HFFc6 (cell line): ENCODE data around the gene GSDME. TPM values are rescaled to one million over a fixed set of nuclear protein-coding genes. Genes with fewer than 3 reads are reported as not detected.
A peak's percentile ranks its signal among the peaks of the same experiment; 100 is the strongest.

Experiments used
- DNase-seq: peaks from one replicate; pipeline ENCODE4 v3.0.0-alpha.2; 2018
- H3K27ac Mint-ChIP-seq: 2 replicates; pipeline ENCODE4 v1.8.0; 2020; ENCODE audit warnings: mild to moderate bottlenecking, mixed read lengths
- H3K27me3 Mint-ChIP-seq: 2 replicates; pipeline ENCODE4 v1.8.0; 2021; ENCODE audit warnings: mild to moderate bottlenecking, moderate library complexity, mixed read lengths; ENCODE audit not compliant: insufficient read depth
- H3K36me3 Mint-ChIP-seq: 2 replicates; pipeline ENCODE4 v1.8.0; 2021; ENCODE audit warnings: low read depth, mixed read lengths
- H3K4me1 Mint-ChIP-seq: 2 replicates; pipeline ENCODE4 v1.8.0; 2020; ENCODE audit warnings: low read depth, mixed read lengths
- H3K4me3 Mint-ChIP-seq: 2 replicates; pipeline ENCODE4 v1.8.0; 2020; ENCODE audit warnings: mild to moderate bottlenecking, moderate library complexity, mixed read lengths
- H3K9me3 Mint-ChIP-seq: 2 replicates; pipeline ENCODE4 v1.8.0; 2020; ENCODE audit warnings: mild to moderate bottlenecking, mixed read lengths
- total RNA-seq, 6 experiments: library from RNA; stranded (reverse); fragmentation: NEBNext Ultra II Directional; extraction: Animal tissue kit (Norgen Biotek cat#: 25700); gene quantifications; 2 replicates in 1 of 6; 3 replicates in 5 of 6; pipeline ENCODE4 v1.2.3, GENCODE V29; 2021
- TF ChIP-seq, protein P1 (sequence below): fragments of 200-600 bp; sonication (generic); IDR thresholded peaks from 2 replicates; pipeline ENCODE4 v1.5.0; 2021; ENCODE audit warnings: antibody characterized with exemption, mild to moderate bottlenecking

Gene GSDME
- total RNA-seq, 6 experiments from 2014 or later: 37.1 to 49.8 (median 42.8) TPM

- DNase-seq: peak; percentile 25
- Mint-ChIP-seq H3K4me1 (peaks cover 11% of the 10 kb centered on the region), H3K4me3 (no peak overlapping the region), H3K36me3 (peaks cover 26% of the 10 kb centered on the region), H3K27ac (no peak overlapping the region), H3K9me3 (no peaks in the 10 kb centered on the region), H3K27me3 (no peaks in the 10 kb centered on the region)
- TF ChIP-seq, protein P1, sequence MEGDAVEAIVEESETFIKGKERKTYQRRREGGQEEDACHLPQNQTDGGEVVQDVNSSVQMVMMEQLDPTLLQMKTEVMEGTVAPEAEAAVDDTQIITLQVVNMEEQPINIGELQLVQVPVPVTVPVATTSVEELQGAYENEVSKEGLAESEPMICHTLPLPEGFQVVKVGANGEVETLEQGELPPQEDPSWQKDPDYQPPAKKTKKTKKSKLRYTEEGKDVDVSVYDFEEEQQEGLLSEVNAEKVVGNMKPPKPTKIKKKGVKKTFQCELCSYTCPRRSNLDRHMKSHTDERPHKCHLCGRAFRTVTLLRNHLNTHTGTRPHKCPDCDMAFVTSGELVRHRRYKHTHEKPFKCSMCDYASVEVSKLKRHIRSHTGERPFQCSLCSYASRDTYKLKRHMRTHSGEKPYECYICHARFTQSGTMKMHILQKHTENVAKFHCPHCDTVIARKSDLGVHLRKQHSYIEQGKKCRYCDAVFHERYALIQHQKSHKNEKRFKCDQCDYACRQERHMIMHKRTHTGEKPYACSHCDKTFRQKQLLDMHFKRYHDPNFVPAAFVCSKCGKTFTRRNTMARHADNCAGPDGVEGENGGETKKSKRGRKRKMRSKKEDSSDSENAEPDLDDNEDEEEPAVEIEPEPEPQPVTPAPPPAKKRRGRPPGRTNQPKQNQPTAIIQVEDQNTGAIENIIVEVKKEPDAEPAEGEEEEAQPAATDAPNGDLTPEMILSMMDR: peak; percentile 75
Observed at GRCh38 chr7:24715661-24716479, 41.4 kb downstream of the GSDME start.

- no peak for DNase-seq
- H3K4me1 Mint-ChIP-seq: peaks cover 11% of the 10 kb centered on the region
- no peaks in the 10 kb centered on the region for H3K9me3 Mint-ChIP-seq
- no peak overlapping the region for H3K4me3 Mint-ChIP-seq
- H3K27me3 Mint-ChIP-seq: no peaks in the 10 kb centered on the region
- no peak overlapping the region for H3K27ac Mint-ChIP-seq
- TF ChIP-seq, protein P1: no peak
- peaks cover 28% of the 10 kb centered on the region for H3K36me3 Mint-ChIP-seq
Observed at GRCh38 chr7:24715171-24715570, 42.1 kb downstream of the GSDME start.

GRCh38 chr7:24714676-24715010, 42.6 kb downstream of the GSDME start:
- TF ChIP-seq, protein P1: no peak
- Mint-ChIP-seq H3K27ac (no peak overlapping the region), H3K4me1 (peaks cover 11% of the 10 kb centered on the region), H3K36me3 (peaks cover 33% of the 10 kb centered on the region), H3K27me3 (no peaks in the 10 kb centered on the region), H3K4me3 (no peak overlapping the region), H3K9me3 (no peaks in the 10 kb centered on the region)
- no peak for DNase-seq

DNA sequence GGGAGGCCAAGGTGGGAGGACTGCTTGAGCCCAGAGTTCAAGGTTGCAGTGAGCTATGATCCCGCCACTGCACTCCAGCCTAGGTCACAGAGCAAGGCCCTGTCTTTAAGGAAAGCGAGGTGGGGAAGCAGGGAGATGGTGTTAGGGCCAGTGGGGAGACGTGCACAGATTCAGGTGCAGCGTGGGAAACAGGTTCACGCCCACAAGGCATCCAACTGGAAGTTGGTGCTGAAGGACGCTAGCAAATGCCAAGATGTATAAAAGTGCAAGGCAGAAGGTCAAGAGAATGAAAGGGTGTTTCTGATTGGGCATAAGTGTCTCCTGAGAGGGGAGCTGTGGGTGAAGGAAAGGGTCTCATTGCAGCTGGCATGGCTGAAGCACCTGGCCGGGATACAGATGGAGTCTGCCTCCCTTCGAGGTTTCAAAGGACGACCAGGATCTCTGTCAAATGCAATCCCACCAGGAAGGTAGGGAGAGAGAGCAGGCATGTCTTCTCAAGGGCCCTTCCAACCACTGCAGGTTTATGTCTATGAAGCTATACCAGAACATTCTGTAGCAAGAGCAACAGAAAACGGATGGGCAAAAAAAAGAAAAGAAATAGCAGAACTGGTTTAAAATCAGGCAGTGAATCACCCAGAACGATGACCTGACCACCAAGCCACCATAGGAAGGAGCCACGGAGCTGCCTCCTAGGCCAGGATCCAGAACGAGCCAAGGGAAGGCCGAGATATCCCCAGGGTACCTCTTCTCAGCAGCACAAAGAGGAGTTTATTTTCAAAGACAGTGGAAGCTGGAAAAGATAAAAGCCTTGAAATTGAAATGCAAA, 43.2 kb downstream of the GSDME start:
- H3K36me3 Mint-ChIP-seq: peaks cover 35% of the 10 kb centered on the region
- DNase-seq: no peak
- H3K4me3 Mint-ChIP-seq: no peak overlapping the region
- TF ChIP-seq, protein P1: no peak
- no peaks in the 10 kb centered on the region for H3K27me3 Mint-ChIP-seq
- no peaks in the 10 kb centered on the region for H3K9me3 Mint-ChIP-seq
- H3K27ac Mint-ChIP-seq: no peak overlapping the region
- peaks cover 11% of the 10 kb centered on the region for H3K4me1 Mint-ChIP-seq

DNA sequence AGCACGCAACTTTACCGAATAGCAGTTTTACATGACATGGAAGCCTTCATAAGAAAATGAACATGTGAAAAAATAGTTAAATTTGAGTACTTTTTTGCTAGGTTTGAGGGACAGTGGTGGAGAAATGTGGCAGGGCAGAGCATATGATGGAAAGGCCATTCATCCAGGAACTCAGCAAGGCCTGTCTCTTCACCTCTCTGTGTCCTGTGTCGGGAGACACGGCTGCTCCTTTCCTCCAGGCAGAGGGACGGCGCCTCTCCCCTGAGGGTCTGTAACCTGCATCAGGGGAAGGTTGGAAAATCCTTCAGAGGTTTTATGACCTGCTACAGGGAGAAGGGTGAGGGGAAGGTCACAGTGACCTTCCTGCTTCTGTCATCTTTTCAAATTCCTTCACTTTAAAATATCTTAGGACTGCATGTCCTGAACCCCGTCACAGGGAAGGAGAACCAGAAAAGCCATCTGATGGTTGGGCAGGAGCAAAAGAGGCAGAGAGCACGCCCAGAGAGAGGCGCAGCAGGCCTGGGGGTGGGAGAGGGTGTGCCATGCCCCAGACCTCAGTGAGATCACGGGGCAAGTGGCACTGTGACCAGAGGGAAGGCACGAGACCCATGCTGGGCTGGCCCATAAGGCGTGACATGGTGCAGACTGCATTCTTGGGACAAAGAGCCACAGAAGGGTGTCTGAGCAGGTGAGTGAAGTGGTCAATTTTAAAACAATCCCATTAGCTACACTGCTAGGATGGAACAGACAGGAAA, 44.0 kb downstream of the GSDME start:
- Mint-ChIP-seq H3K27me3 (no peaks in the 10 kb centered on the region), H3K4me3 (no peak overlapping the region), H3K9me3 (no peaks in the 10 kb centered on the region), H3K27ac (no peak overlapping the region), H3K36me3 (peaks cover 36% of the 10 kb centered on the region), H3K4me1 (peaks cover 16% of the 10 kb centered on the region)
- TF ChIP-seq, protein P1: no peak
- DNase-seq: no peak
